ENCODE measurements around the gene TRABD. TPM values are rescaled to one million over a fixed set of nuclear protein-coding genes. Genes with fewer than 3 reads are reported as not detected.

Gene TRABD
- polyA plus RNA-seq, 3 donors, result 17.1 to 20.7 (median 17.8) TPM

GRCh38 chr22:50216055-50216683 is 30.5 kb downstream of the TRABD start:
- no peak for DNase-seq (ENCODE audit: low read depth in 3 of 3, low spot score in 2 of 3)

GRCh38 chr22:50216684-50217520 is 31.2 kb downstream of the TRABD start:
- no peak for DNase-seq (ENCODE audit: low read depth in 3 of 3, low spot score in 2 of 3)

GRCh38 chr22:50217543-50218152 is 31.9 kb downstream of the TRABD start:
- DNase-seq (ENCODE audit: low read depth in 3 of 3, low spot score in 2 of 3), result no peak

GRCh38 chr22:50218153-50218995 is 32.7 kb downstream of the TRABD start:
- DNase-seq (ENCODE audit: low read depth in 3 of 3, low spot score in 2 of 3), result no peak

- no peak for DNase-seq (ENCODE audit: low read depth in 3 of 3, low spot score in 2 of 3)
These were observed 33.4 kb downstream of the TRABD start for GRCh38 chr22:50218996-50219727.

- no peak for DNase-seq (ENCODE audit: low read depth in 3 of 3, low spot score in 2 of 3)
These were observed 34.3 kb downstream of the TRABD start for GRCh38 chr22:50219800-50220602.

GRCh38 chr22:50220603-50221409 is 35.1 kb downstream of the TRABD start:
- DNase-seq (ENCODE audit: low read depth in 3 of 3, low spot score in 2 of 3), result no peak

GRCh38 chr22:50221410-50222300 is 35.9 kb downstream of the TRABD start:
- DNase-seq (ENCODE audit: low read depth in 3 of 3, low spot score in 2 of 3), result no peak

- DNase-seq (ENCODE audit: low read depth in 3 of 3, low spot score in 2 of 3), result no peak
These were observed 36.8 kb downstream of the TRABD start for GRCh38 chr22:50222508-50222907.

GRCh38 chr22:50224071-50224470 is 38.4 kb downstream of the TRABD start:
- no peak for DNase-seq (ENCODE audit: low read depth in 3 of 3, low spot score in 2 of 3)

GRCh38 chr22:50225200-50225969 is 39.7 kb downstream of the TRABD start:
- DNase-seq (ENCODE audit: low read depth in 3 of 3, low spot score in 2 of 3), result no peak

- DNase-seq (ENCODE audit: low read depth in 3 of 3, low spot score in 2 of 3), result no peak
These were observed 40.6 kb downstream of the TRABD start for GRCh38 chr22:50226063-50226874.

GRCh38 chr22:50226875-50227165 is 41.1 kb downstream of the TRABD start:
- DNase-seq (ENCODE audit: low read depth in 3 of 3, low spot score in 2 of 3), result no peak

GRCh38 chr22:50227579-50228215 is 42.0 kb downstream of the TRABD start:
- no peak for DNase-seq (ENCODE audit: low read depth in 3 of 3, low spot score in 2 of 3)

GRCh38 chr22:50228366-50228765 is 42.7 kb downstream of the TRABD start:
- DNase-seq (ENCODE audit: low read depth in 3 of 3, low spot score in 2 of 3), result no peak

- DNase-seq (ENCODE audit: low read depth in 3 of 3, low spot score in 2 of 3), result no peak
These were observed 43.7 kb downstream of the TRABD start for GRCh38 chr22:50229370-50229769.

All from right renal cortex interstitium (tissue), 3 donors.